ENCODE data around the gene MARVELD3.
"Not testable (repeated sequence)": the region's sequence is repeated elsewhere in the genome, so short reads cannot be mapped to it uniquely, and the experiment has no call there.

MARVELD3 gene, protein sequence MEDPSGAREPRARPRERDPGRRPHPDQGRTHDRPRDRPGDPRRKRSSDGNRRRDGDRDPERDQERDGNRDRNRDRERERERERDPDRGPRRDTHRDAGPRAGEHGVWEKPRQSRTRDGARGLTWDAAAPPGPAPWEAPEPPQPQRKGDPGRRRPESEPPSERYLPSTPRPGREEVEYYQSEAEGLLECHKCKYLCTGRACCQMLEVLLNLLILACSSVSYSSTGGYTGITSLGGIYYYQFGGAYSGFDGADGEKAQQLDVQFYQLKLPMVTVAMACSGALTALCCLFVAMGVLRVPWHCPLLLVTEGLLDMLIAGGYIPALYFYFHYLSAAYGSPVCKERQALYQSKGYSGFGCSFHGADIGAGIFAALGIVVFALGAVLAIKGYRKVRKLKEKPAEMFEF

DNA sequence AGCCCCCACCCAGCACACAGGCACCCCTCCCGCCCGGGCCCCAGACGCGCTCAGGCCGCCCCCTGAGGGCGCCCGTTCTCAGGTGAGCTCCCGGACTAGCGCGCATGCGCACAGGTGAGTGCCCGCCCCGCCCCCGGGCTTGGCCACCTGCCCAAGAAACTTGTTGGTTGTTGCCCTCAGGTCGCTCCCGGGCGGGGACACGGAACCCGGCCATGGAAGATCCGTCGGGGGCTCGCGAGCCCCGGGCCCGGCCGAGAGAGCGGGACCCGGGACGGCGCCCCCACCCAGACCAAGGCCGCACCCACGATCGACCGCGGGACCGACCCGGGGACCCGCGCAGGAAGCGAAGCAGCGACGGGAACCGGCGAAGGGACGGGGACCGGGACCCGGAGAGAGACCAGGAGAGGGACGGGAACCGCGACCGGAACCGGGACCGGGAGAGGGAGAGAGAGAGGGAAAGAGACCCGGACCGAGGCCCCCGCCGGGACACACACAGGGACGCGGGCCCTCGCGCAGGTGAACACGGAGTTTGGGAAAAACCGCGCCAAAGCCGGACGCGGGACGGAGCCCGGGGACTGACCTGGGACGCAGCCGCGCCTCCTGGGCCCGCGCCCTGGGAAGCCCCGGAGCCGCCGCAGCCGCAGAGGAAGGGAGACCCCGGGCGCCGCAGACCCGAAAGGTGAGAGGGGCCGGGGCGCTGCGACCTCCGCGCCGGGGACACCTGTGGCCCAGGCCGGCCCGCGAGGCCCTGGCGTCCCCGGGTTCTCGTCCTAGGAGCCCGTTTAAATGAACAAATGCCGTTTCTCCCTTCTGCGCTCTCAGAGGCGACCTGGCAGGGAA is at the start of gene MARVELD3:
MARVELD3 (plus strand) TSS at position 167 of the 840 bp plus-strand sequence; CDS start at position 213, 46 bp downstream.
- DNase-seq (ENCODE audit: low read depth) = no peak
- H3K4me3 ChIP-seq (ENCODE audit: low read depth, low read length) = peak within 1 kb of the TSS; percentile 48
- TF ChIP-seq, protein P1, sequence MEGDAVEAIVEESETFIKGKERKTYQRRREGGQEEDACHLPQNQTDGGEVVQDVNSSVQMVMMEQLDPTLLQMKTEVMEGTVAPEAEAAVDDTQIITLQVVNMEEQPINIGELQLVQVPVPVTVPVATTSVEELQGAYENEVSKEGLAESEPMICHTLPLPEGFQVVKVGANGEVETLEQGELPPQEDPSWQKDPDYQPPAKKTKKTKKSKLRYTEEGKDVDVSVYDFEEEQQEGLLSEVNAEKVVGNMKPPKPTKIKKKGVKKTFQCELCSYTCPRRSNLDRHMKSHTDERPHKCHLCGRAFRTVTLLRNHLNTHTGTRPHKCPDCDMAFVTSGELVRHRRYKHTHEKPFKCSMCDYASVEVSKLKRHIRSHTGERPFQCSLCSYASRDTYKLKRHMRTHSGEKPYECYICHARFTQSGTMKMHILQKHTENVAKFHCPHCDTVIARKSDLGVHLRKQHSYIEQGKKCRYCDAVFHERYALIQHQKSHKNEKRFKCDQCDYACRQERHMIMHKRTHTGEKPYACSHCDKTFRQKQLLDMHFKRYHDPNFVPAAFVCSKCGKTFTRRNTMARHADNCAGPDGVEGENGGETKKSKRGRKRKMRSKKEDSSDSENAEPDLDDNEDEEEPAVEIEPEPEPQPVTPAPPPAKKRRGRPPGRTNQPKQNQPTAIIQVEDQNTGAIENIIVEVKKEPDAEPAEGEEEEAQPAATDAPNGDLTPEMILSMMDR (IDR thresholded peaks at IDR 0.05; ENCODE audit: insufficient read depth, low read depth, low read length, missing control alignments) = no peak

DNA sequence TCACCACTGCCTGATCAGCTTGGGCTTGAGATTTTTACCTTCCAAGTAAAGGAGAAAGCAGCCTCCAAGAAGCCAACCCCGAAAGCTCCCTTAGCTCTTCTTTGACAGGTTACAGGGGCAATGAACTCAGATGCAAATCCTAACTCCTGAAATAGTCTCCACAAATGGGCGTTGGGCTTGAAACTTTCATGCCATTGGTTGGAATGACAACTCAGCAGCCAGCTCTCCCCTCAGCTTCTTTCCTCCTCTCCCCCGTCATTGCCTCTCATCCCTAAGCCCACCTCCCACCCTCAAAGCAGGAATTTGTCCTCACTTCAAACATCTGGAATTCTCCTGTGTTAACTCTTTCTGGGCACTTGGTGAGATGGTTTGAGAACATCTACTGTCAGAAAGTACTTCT is 49.0 kb upstream of the MARVELD3 start, which contains the start of gene TAT:
TAT (minus strand) TSS at position 122 of the 400 bp plus-strand sequence. CDS start 677 bp downstream, outside the sequence.
- no peak for DNase-seq (ENCODE audit: low read depth)
- H3K4me3 ChIP-seq (ENCODE audit: low read depth, low read length) = no peak within 1 kb of the TSS
- TF ChIP-seq, protein P1 (IDR thresholded peaks at IDR 0.05; ENCODE audit: insufficient read depth, low read depth, low read length, missing control alignments) = no peak

DNA sequence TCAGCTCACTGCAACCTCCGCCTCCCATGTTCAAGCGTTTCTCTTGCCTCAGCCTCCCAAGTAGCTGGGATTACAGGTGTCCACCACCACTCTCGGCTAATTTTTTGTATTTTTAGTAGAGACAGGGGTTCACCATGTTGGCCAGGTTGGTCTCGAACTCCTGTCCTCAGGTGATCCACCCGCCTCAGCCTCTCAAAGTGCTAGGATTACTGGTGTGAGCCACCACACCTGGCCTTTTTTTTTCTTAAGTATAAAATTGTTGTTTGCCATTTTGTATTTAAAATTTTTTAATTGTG is 43.5 kb upstream of the MARVELD3 start:
- DNase-seq (ENCODE audit: low read depth) = not testable (repeated sequence)

DNA sequence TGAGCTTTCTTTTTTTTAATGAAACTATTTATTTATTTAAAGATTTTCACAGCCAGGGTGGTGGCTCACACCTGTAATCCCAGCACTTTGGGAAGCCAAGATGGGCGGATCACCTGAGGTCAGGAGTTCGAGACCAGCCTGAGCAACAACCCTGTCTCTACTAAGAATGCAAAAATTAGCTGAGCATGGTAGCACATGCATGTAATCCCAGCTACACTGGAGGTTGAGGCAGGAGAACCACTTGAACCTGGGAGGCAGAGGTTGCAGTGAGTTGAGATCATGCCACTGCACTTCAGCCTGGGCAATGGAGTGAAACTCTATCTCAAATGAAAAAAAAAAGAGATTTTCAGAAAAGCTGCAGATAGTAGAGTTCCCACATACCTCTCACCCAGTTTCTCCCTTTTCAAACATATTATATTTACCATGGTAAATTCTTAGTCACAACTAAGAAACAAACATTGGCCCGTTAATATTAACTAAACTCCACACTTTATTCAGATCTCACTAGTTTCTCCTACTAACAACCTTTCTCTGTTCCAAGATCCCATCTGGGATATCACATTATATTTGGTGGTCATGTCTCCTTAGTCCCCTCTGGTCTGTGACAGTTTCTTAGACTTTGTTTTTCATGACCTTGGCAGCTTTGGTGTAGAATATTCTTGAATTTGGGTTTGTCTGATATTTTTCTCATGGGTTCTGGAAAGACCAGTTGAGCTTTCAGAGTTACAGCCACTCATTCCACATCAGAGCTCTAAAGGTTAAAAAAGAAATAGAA is 41.3 kb upstream of the MARVELD3 start:
- TF ChIP-seq, protein P1 (IDR thresholded peaks at IDR 0.05; ENCODE audit: insufficient read depth, low read depth, low read length, missing control alignments) = no peak
- DNase-seq (ENCODE audit: low read depth) = no peak
- no peak overlapping the region for H3K4me3 ChIP-seq (ENCODE audit: low read depth, low read length)

More for the DNA sequence above, 43.5 kb upstream of the MARVELD3 start:
- not testable (repeated sequence) for H3K4me3 ChIP-seq (ENCODE audit: low read depth, low read length)

DNA sequence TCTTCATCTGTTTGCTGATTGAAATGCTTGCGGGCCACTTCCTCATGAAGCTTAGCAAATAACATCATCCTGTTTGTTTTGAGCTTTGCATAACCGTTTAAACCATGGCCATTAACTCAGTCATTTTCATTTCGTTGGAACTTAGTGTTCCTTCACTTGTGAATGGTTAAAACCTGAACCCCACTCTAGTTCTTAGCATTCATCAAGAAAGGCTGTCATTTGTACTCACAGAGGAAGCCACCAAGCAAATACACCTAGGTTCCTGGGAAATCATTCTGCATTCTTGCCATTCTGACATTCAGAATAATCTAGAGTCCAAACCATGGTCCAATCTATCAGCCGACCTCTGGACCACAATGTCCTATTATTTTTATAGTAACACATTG is 40.7 kb upstream of the MARVELD3 start:
- no peak overlapping the region for H3K4me3 ChIP-seq (ENCODE audit: low read depth, low read length)
- DNase-seq (ENCODE audit: low read depth) = no peak

DNA sequence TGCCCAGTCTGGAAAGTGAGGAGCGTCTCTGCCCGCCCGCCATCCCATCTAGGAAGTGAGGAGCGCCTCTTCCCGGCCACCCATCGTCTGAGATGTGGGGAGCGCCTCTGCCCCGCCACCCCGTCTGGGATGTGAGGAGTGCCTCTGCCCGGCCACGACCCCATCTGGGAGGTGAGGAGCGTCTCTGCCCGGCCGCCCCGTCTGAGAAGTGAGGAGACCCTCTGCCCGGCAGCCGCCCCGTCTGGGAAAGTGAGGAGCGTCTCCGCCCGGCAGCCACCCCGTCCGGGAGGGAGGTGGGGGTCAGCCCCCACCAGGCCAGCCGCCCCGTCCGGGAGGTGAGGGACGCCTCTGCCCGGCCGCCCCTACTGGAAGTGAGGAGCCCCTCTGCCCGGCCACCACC is 36.6 kb upstream of the MARVELD3 start:
- H3K4me3 ChIP-seq (ENCODE audit: low read depth, low read length); DNase-seq (ENCODE audit: low read depth): not testable (repeated sequence)

More for the DNA sequence above, 40.7 kb upstream of the MARVELD3 start:
- TF ChIP-seq, protein P1 (IDR thresholded peaks at IDR 0.05; ENCODE audit: insufficient read depth, low read depth, low read length, missing control alignments) = no peak

DNA sequence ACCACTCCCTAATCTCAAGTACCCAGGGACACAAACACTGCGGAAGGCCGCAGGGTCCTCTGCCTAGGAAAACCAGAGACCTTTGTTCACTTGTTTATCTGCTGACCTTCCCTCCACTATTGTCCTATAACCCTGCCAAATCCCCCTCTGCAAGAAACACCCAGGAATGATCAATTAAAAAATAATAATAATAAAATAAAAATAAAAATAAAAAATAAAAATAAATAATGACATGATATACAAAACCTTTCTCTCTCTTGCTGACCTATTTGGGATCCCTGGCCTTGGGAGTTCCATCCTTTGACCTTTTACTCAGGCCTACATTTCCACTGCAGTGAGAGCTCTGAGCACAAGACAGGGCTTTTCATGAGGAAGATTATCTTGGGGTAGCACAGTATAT is 35.9 kb upstream of the MARVELD3 start:
- not testable (repeated sequence) for DNase-seq (ENCODE audit: low read depth); H3K4me3 ChIP-seq (ENCODE audit: low read depth, low read length)

DNA sequence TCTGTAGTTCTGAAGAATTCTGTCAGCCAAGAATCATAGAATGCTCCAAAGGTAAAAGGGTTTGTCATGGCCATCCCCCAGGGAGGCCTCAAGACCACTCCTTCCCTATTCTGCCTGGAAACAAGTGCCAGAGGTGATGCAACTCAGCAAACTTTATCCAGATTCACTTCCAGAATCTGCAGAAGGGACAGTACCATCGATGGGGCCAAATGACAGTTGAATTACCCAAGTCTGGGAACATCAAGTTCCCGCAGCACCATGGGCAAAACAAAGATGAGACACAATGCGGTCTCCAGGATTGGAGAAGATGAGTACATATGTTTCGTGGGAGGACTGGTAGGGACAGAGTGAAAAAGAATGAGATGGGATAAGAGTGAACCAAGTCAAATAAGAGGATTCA is 35.4 kb upstream of the MARVELD3 start:
- no peak overlapping the region for H3K4me3 ChIP-seq (ENCODE audit: low read depth, low read length)
- TF ChIP-seq, protein P1 (IDR thresholded peaks at IDR 0.05; ENCODE audit: insufficient read depth, low read depth, low read length, missing control alignments) = no peak
- DNase-seq (ENCODE audit: low read depth) = no peak

Data from GM12865 (cell line).